Epithelial cell of proximal tubule (primary cell): Measurements from ENCODE around the gene GIT1. TPM values are rescaled to one million over a fixed set of nuclear protein-coding genes. Genes with fewer than 3 reads are reported as not detected.
A peak's percentile ranks its signal among the peaks of the same experiment; 100 is the strongest.

Source experiments
- DNase-seq: peaks from one replicate; pipeline ENCODE4 v3.0.0-alpha.2; 2011; ENCODE audit warnings: low read depth
- H3K4me3 ChIP-seq: 2 replicates; pipeline ENCODE4 v1.5.1; 2011; ENCODE audit warnings: low read depth, mild to moderate bottlenecking, low read length
- CTCF ChIP-seq: conservative IDR thresholded peaks from 2 replicates; pipeline ENCODE4 v1.5.1; 2012; ENCODE audit warnings: low read depth, mild to moderate bottlenecking, low read length
- total RNA-seq: library from RNA; depleted of rRNA; stranded (reverse); fragments of >200 nt; gene quantifications from 2 replicates; pipeline ENCODE4 v1.2.3, GENCODE V29; 2015

Gene GIT1
- total RNA-seq, 1 donor from 2014 or later = 74.3 TPM

GRCh38 chr17:29620271-29620670, 30.8 kb upstream of the GIT1 start:
- DNase-seq = no peak
- no peak overlapping the region for H3K4me3 ChIP-seq
- no peak for TF ChIP-seq CTCF

- TF ChIP-seq CTCF = peak; percentile 62
- no peak for DNase-seq
- no peak overlapping the region for H3K4me3 ChIP-seq
Observed at GRCh38 chr17:29619251-29619650, 29.8 kb upstream of the GIT1 start.

GRCh38 chr17:29618272-29619065, 29.0 kb upstream of the GIT1 start:
- no peak for TF ChIP-seq CTCF
- no peak for DNase-seq
- H3K4me3 ChIP-seq = peak overlapping the region; percentile 46

- TF ChIP-seq CTCF = peak; percentile 67
- no peak for DNase-seq
- peak overlapping the region; percentile 46 for H3K4me3 ChIP-seq
Observed at GRCh38 chr17:29617481-29618271, 28.2 kb upstream of the GIT1 start.

- TF ChIP-seq CTCF = peak; percentile 75
- H3K4me3 ChIP-seq = peak overlapping the region; percentile 46
- no peak for DNase-seq
Observed at GRCh38 chr17:29617125-29617480, 27.7 kb upstream of the GIT1 start.

- peak overlapping the region; percentile 39 for H3K4me3 ChIP-seq
- TF ChIP-seq CTCF = no peak
- DNase-seq = no peak
Observed at GRCh38 chr17:29616300-29617048, 27.0 kb upstream of the GIT1 start.
